ENCODE results near the gene CCDC141. TPM values are rescaled to one million over a fixed set of nuclear protein-coding genes. Genes with fewer than 3 reads are reported as not detected.
A peak's percentile ranks its signal among the peaks of the same experiment; 100 is the strongest.

The CCDC141 gene
- total and polyA plus RNA-seq, 2 donors (not counting 3 experiments of a cell fraction or from before 2014, with no cell fraction given): not detected

- peak overlapping the region; percentile 71 for H3K27ac ChIP-seq (ENCODE audit: insufficient read depth, low read depth, low read length)
- peaks cover 46% of the 10 kb centered on the region for H3K4me1 ChIP-seq (ENCODE audit: control insufficient read depth, extremely low read depth, insufficient read depth, low read length)
- no peak overlapping the region for H3K9ac ChIP-seq (replicated peaks; ENCODE audit: extremely low read depth, insufficient read depth, low read length)
- no peaks in the 10 kb centered on the region for H4K20me1 ChIP-seq (replicated peaks; ENCODE audit: control insufficient read depth, extremely low read depth, insufficient read depth, low read length)
- peak overlapping the region; percentile 51 for H2AFZ ChIP-seq (ENCODE audit: low read depth, low read length)
- intact Hi-C loops (cut with micrococcal nuclease): loop anchor here (2.0 kb wide), 1 partner anchor 32 kb away; no protein-coding TSS in a partner anchor
- ChIA-PET POLR2A (no interaction called here), CTCF (interaction anchor here (1.0 kb wide), 1 partner anchor 52 kb away, joined by 4 read pairs; no protein-coding TSS in a partner anchor)
- FAIRE-seq: no peak
- H3K4me2 ChIP-seq (ENCODE audit: insufficient read depth, low read length): peak overlapping the region; percentile 76
- dilution Hi-C loops (cut with MboI; ENCODE audit: extremely low pct_ligation_motif_present, low sequenced_read_pairs): no loop called here
- H3K9me3 ChIP-seq (replicated peaks; ENCODE audit: control insufficient read depth, insufficient read depth, low read length): no peaks in the 10 kb centered on the region
- BruUV-seq (replicated peaks): no TSS peak
- peak overlapping the region in 1 of 3 experiments; percentile 37 for H3K4me3 ChIP-seq (replicated peaks in 1 of 3; ENCODE audit: insufficient read depth in 1 of 3, low read depth in 1 of 3, low read length in 3 of 3)
- H3K79me2 ChIP-seq (ENCODE audit: control insufficient read depth, insufficient read depth, low read length): no peaks in the 10 kb centered on the region
- peak; percentile 42 for DNase-seq (ENCODE audit: low read depth, low spot score)
- TF ChIP-seq GATA2 (IDR thresholded peaks at IDR 0.05; ENCODE audit: insufficient read depth, insufficient read length, low read depth, low read length): peak; percentile 22
- TF ChIP-seq POLR2AphosphoS5 (IDR thresholded peaks at IDR 0.05; ENCODE audit: insufficient read depth, low read depth, low read length): no peak
- TF ChIP-seq JUN (IDR thresholded peaks at IDR 0.05; ENCODE audit: borderline replicate concordance, insufficient read depth, insufficient read length, low read depth): no peak
- no peaks in the 10 kb centered on the region for H3K27me3 ChIP-seq (ENCODE audit: control insufficient read depth in 2 of 2, insufficient read depth in 2 of 2, low read length in 2 of 2)
- H3K36me3 ChIP-seq (ENCODE audit: control insufficient read depth in 2 of 2, extremely low read depth in 1 of 2, insufficient read depth in 2 of 2, low read length in 2 of 2): no peaks in the 10 kb centered on the region
- H3K9me1 ChIP-seq (replicated peaks; ENCODE audit: control insufficient read depth, extremely low read depth, insufficient read depth, low read length): no peaks in the 10 kb centered on the region
Observed at GRCh38 chr2:178830451-178830850, 219.5 kb downstream of the CCDC141 start.

- H3K27ac ChIP-seq (ENCODE audit: insufficient read depth, low read depth, low read length): peak overlapping the region; percentile 71
- peak overlapping the region; percentile 76 for H3K4me2 ChIP-seq (ENCODE audit: insufficient read depth, low read length)
- TF ChIP-seq MYC (IDR thresholded peaks at IDR 0.05; ENCODE audit: low read depth, low read length) (no peak), POLR2A (IDR thresholded peaks at IDR 0.05; ENCODE audit: low read depth, low read length) (no peak), MAX (IDR thresholded peaks at IDR 0.05; ENCODE audit: insufficient read depth, insufficient read length) (no peak), EZH2 (IDR thresholded peaks at IDR 0.05; ENCODE audit: borderline replicate concordance, low read depth, low read length, severe bottlenecking) (no peak), FOS (IDR thresholded peaks at IDR 0.05; ENCODE audit: borderline replicate concordance, insufficient read depth, low read length) (no peak), GATA2 (IDR thresholded peaks at IDR 0.05; ENCODE audit: insufficient read depth, insufficient read length, low read depth, low read length) (no peak), JUN (IDR thresholded peaks at IDR 0.05; ENCODE audit: borderline replicate concordance, insufficient read depth, insufficient read length, low read depth) (no peak), POLR2AphosphoS5 (IDR thresholded peaks at IDR 0.05; ENCODE audit: insufficient read depth, low read depth, low read length) (no peak), CTCF (IDR thresholded peaks at IDR 0.05; ENCODE audit: extremely low read depth in 1 of 2, insufficient read depth in 1 of 2, low read depth in 1 of 2, low read length in 2 of 2) (no peak)
- no peak overlapping the region for H3K9ac ChIP-seq (replicated peaks; ENCODE audit: extremely low read depth, insufficient read depth, low read length)
- ChIA-PET CTCF (interaction anchor here (0.6 to 1.4 kb wide), 6 partner anchors 10 to 61 kb away, joined by 3 to 8 read pairs (median 4); no protein-coding TSS in a partner anchor), POLR2A (no interaction called here)
- H3K27me3 ChIP-seq (ENCODE audit: control insufficient read depth in 2 of 2, insufficient read depth in 2 of 2, low read length in 2 of 2): no peaks in the 10 kb centered on the region
- H4K20me1 ChIP-seq (replicated peaks; ENCODE audit: control insufficient read depth, extremely low read depth, insufficient read depth, low read length): no peaks in the 10 kb centered on the region
- H3K4me1 ChIP-seq (ENCODE audit: control insufficient read depth, extremely low read depth, insufficient read depth, low read length): peaks cover 50% of the 10 kb centered on the region
- no peak for FAIRE-seq
- no peaks in the 10 kb centered on the region for H3K79me2 ChIP-seq (ENCODE audit: control insufficient read depth, insufficient read depth, low read length)
- dilution Hi-C loops (cut with MboI; ENCODE audit: extremely low pct_ligation_motif_present, low sequenced_read_pairs): no loop called here
- peak overlapping the region in 1 of 3 experiments; percentile 37 for H3K4me3 ChIP-seq (replicated peaks in 1 of 3; ENCODE audit: insufficient read depth in 1 of 3, low read depth in 1 of 3, low read length in 3 of 3)
- no TSS peak for BruUV-seq (replicated peaks)
- H3K9me3 ChIP-seq (replicated peaks; ENCODE audit: control insufficient read depth, insufficient read depth, low read length): no peaks in the 10 kb centered on the region
- no peaks in the 10 kb centered on the region for H3K9me1 ChIP-seq (replicated peaks; ENCODE audit: control insufficient read depth, extremely low read depth, insufficient read depth, low read length)
- peak overlapping the region; percentile 51 for H2AFZ ChIP-seq (ENCODE audit: low read depth, low read length)
- intact Hi-C loops (cut with micrococcal nuclease): loop anchor here (2.0 to 10.0 kb wide), 5 partner anchors 33 to 442 kb away; partner anchors contain the start of gene PLEKHA3
- H3K36me3 ChIP-seq (ENCODE audit: control insufficient read depth in 2 of 2, extremely low read depth in 1 of 2, insufficient read depth in 2 of 2, low read length in 2 of 2): no peaks in the 10 kb centered on the region
- DNase-seq (ENCODE audit: low read depth, low spot score): peak; percentile 62
Observed at GRCh38 chr2:178829981-178830380, 220.0 kb downstream of the CCDC141 start.

Data from endothelial cell of umbilical vein (primary cell).